ENCODE measurements around the gene ENTREP1.

DNA sequence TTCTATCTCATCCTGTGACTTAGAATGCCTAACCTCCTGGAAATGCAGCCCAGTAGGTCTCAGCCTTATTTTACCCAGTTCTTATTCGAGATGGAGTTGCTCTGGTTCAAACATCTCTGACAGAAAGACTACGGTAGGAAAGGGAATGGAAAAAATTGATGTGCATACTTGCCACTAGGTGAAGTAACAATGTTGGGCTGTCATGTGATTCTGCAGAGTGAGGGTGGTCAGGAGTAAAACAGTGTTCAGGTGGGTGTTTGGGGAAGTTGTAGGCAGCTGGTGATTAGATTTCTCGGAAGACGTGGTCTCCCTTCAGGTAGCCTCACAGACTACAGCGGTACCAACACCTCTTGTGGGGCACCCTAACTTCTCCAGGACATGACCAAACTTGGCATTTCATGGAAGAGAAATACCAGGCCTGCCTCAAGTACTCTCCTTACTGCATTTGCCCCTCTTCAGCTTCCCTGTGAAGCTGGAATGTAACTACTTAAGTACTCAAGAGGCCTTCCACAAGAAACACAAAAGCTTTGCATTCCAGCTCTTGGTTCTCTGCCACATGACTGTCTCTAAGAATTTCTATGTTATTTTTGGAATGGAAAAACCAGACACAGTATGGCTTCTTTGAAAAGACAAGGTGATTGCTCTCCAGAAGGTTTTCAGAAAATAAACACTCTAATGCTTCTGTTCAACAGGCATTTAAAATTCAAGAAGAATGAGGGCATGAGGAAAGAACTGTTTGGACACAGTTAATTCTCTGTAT lies 17.4 kb upstream of the ENTREP1 start:
- TF ChIP-seq TAF1 (IDR thresholded peaks at IDR 0.05; ENCODE audit: borderline replicate concordance, insufficient read depth, low read length) (no peak), POLR2AphosphoS5 (IDR thresholded peaks at IDR 0.05; ENCODE audit: low read depth, low read length) (no peak), SIN3A (IDR thresholded peaks at IDR 0.05; ENCODE audit: borderline replicate concordance, insufficient read depth, low read length) (no peak)
- TF ChIP-seq, protein P1, sequence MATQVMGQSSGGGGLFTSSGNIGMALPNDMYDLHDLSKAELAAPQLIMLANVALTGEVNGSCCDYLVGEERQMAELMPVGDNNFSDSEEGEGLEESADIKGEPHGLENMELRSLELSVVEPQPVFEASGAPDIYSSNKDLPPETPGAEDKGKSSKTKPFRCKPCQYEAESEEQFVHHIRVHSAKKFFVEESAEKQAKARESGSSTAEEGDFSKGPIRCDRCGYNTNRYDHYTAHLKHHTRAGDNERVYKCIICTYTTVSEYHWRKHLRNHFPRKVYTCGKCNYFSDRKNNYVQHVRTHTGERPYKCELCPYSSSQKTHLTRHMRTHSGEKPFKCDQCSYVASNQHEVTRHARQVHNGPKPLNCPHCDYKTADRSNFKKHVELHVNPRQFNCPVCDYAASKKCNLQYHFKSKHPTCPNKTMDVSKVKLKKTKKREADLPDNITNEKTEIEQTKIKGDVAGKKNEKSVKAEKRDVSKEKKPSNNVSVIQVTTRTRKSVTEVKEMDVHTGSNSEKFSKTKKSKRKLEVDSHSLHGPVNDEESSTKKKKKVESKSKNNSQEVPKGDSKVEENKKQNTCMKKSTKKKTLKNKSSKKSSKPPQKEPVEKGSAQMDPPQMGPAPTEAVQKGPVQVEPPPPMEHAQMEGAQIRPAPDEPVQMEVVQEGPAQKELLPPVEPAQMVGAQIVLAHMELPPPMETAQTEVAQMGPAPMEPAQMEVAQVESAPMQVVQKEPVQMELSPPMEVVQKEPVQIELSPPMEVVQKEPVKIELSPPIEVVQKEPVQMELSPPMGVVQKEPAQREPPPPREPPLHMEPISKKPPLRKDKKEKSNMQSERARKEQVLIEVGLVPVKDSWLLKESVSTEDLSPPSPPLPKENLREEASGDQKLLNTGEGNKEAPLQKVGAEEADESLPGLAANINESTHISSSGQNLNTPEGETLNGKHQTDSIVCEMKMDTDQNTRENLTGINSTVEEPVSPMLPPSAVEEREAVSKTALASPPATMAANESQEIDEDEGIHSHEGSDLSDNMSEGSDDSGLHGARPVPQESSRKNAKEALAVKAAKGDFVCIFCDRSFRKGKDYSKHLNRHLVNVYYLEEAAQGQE (IDR thresholded peaks at IDR 0.05; ENCODE audit: insufficient read depth in 1 of 2, low read depth in 2 of 2, low read length in 2 of 2), result no peak
